Measurements from ENCODE around the gene CD28.

The CD28 gene

GRCh38 chr2:203715744-203716143 is 9.3 kb downstream of the CD28 start:
- DNase-seq (ENCODE audit: low read depth in 2 of 2) = no peak

- DNase-seq (ENCODE audit: low read depth in 2 of 2) = peak in 1 of 2 donors; percentile 34
Measured at GRCh38 chr2:203718087-203718486, 11.6 kb downstream of the CD28 start.

- no peak for DNase-seq (ENCODE audit: low read depth in 2 of 2)
Measured at GRCh38 chr2:203719456-203720410, 13.3 kb downstream of the CD28 start.

- DNase-seq (ENCODE audit: low read depth in 2 of 2) = no peak
Measured at GRCh38 chr2:203720915-203721672, 14.7 kb downstream of the CD28 start.

DNA sequence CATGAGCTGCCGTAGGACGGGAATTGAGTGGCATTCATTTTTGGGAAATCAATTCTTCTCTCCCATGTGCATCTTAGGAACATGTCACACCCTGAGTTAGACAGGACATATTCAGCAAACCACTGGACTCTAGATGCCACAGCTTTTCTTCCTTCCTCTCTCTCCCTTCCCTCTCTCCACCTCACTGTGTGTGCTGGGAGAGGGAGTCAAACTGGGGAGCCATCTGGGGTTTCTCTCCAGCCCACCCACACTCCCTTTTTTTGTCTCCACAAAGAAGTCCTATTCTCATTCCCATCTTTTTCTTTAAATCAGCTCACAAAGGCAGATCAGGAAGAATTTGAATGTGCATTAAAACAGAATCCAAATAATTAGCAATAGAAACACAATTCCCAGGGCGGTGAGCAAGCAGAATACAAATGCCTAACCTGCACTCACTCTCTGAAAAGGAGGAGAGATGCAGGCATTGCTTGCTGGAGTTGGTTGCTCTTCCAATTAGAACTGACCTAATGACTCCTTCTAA is 15.4 kb downstream of the CD28 start:
- DNase-seq (ENCODE audit: low read depth in 2 of 2) = no peak

DNA sequence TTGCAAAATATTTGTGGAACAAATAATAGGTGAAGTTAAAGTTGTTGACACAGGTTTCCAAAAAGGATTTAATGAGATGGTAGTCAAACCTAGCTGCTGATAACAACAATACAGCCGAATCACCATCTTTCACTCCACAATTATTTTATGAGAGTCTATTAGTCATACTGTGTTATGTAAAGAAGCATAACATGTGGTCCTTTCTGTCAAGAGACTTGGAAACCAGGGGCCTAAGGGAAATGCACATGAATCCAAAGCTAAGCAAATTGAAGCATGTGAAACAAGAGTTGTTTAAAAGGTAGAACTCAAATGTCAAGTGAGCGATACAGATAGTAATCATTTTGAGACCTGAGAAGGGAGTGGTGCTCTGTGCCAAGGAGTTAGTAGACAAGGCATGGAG is 16.0 kb downstream of the CD28 start:
- no peak for DNase-seq (ENCODE audit: low read depth in 2 of 2)

GRCh38 chr2:203728321-203728720 is 21.9 kb downstream of the CD28 start:
- no peak for DNase-seq (ENCODE audit: low read depth in 2 of 2)

DNA sequence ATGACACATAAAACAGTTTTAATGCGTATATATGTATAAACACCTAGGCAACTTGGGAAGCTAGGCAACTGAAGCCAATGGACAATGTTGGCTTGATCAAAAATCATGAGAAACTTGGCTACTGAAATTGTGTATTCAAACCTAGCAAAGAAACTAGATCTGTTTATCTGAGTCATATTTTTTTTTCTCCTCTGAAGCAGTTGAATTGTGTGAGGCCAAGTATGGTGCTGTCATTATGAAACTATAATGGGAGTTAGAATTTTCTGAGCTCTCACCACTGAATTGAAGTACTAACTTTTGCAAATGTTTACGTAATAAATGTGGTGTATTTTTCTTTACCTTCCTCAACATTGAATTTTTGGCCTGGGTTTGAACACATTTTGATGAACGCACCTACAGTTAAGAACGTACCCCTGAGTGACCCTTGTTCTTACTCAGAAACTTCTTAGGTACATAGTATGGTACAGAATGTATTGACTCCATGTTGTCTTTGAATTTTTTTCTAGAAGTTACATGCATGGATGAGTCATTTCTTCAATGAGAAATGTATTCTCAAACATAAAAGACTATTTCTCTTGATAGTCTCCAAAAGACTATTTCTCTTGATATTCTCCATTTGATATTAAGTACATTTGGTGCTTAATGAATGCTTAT is 23.8 kb downstream of the CD28 start:
- no peak for DNase-seq (ENCODE audit: low read depth in 2 of 2)

- DNase-seq (ENCODE audit: low read depth in 2 of 2) = no peak
Measured at GRCh38 chr2:203730883-203731282, 24.4 kb downstream of the CD28 start.

DNA sequence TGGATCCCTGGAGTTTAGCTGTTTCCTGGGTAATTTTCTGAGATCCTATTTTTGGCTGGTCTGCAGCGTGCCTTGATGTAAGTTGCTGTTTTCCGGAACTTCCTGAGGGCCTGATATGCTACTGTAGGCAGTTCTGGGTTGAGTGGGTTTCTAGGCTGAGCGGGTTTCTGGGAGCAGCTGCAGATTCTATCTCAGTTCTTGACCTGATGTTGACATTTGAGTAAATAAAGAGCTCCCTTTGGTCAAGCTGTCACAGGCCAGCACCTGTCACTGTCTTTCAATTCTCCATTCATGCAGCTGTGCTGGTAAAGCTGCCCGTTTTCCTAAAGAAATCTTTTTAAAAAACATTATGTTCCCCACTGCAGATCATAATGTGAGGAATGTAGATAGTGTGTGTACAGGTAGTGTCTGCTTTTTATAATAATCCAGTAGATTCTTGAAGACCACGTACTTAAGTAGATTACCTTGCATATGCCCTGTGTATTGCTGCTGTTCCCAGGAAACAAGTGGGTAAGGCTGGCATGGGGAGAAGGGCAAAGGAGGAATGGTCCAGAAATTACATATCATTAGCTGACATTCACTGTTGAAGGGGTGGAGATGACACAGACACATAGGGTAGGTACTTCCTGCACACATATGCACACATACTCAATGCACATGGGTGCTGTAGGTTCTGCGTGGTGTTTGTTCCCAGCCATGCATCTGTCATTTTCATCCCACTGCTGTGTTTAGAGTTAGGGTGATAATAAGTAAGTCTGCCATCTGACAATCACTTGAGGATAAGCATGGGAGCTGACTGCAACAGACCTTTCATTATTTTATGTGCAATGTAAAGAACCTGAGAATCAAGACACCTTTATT is 25.9 kb downstream of the CD28 start:
- DNase-seq (ENCODE audit: low read depth in 2 of 2) = no peak

DNA sequence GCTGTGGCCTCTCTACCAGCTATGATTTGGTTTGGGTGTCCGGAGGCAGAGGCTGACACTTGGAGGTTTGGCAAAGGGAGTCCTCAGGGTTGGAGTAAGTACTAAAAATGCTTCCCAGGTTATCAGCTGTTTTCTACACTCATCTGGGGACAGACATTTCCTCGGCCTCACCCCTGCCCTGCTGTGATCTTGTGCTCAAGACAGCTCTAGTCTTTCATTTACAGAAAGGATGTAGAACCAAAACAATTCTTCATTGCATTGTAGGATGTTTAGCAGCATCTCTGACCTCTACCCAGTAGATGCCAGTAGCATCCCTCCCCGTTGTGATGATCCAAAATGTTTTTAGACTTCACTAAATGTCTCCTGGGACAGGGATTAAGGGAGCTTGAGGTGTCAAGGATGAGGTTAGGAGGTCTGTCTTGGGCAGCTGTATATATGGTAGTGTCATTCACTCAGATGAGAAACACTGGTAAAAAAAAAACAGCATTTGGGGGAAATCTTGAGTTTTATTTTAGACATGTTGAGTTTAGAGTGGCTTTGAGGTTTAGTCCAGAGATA is 26.6 kb downstream of the CD28 start:
- DNase-seq (ENCODE audit: low read depth in 2 of 2) = no peak

DNA sequence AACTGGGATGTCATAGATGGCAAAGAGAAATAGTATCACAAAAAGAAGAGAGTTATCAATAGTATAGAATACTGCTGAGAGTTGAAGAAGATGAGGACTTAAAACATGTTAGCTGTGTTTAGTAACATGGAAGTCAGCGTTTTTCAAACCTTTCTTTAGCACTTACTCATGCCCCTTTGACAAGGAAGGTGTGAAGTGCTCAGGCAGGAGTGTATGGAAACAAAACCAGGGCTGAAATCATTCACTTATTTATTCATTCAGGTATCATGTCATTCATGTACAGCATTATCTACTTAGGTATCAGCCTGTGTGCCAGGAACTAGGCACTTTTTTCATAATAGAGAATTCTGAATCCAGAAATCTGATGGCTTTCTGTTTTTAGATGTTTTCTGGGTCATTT is 27.2 kb downstream of the CD28 start:
- DNase-seq (ENCODE audit: low read depth in 2 of 2) = no peak

- DNase-seq (ENCODE audit: low read depth in 2 of 2) = no peak
Measured at GRCh38 chr2:203734276-203734983, 28.0 kb downstream of the CD28 start.

GRCh38 chr2:203737360-203737759 is 30.9 kb downstream of the CD28 start:
- no peak for DNase-seq (ENCODE audit: low read depth in 2 of 2)

DNA sequence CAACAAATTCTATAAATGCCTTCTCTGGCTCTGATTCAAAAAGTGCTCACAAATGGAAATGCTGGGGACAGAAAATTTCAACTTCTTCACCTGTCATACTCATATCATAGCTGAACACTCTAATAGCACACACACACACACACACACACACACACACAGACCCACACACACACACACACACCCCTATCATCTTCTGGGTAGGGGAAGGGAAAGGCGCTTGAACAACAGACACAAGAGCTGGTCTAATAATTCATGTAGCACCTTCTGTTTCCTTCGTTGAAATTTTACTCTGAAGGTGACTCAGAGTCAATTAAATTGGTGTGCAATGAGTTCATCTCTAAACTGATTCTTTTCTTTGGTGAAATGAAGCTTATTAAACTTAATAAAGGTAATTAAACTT is 32.9 kb downstream of the CD28 start:
- DNase-seq (ENCODE audit: low read depth in 2 of 2) = no peak

GRCh38 chr2:203740871-203741281 is 34.4 kb downstream of the CD28 start:
- DNase-seq (ENCODE audit: low read depth in 2 of 2) = no peak

- no peak for DNase-seq (ENCODE audit: low read depth in 2 of 2)
Measured at GRCh38 chr2:203741566-203741965, 35.1 kb downstream of the CD28 start.

DNA sequence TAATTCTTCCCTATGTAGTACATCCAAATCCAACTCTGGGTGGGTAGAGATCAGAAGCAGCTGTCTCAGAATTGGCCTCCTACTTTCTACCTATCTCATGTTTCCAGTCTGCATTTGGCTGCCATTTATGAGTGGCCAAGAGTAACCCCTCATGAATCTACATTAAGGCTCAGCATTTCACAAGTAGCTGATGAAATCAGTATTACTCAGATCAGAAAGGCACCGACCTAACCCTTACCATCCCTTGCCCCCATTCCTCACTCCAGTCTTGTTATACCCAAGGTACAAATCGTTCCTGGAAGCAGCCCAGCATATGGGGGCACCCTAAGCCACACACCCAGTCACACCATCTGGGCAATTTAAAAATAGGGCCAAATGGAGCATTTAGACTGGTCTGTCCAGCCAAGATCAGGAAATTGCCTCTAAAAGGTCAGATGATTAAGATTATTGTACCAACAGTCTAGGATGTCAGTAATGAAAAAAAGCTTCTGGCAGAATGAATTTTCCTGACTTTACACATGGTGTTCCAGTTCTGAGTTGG is 37.1 kb downstream of the CD28 start:
- DNase-seq (ENCODE audit: low read depth in 2 of 2) = no peak

GRCh38 chr2:203744091-203744490 is 37.7 kb downstream of the CD28 start:
- DNase-seq (ENCODE audit: low read depth in 2 of 2) = no peak

DNA sequence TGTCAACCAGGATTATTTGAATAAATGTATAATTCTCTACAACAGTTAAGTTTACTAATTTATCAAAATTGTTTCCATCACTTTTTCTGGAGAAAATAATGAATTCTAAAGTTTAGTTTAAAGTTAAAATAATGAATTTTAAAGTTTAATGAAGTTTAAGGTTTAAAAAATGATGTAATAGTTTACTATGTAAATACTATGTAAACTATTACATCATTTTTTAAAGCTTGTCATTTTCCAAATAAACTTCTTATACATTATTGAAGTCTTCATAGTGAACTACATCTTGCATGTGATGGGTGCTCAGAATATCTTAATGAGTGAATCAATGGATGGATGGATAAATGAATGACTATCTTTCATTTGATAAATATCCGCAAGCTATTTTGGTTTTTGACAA is 38.8 kb downstream of the CD28 start:
- no peak for DNase-seq (ENCODE audit: low read depth in 2 of 2)

All from stimulated activated CD8-positive, alpha-beta memory T cell treated with anti-CD3 and anti-CD28 coated beads, Interleukin-2, amount 100 ng/mL, for 1 hour (primary cell).